Activated naive CD8-positive, alpha-beta T cell treated with anti-CD3 and anti-CD28 coated beads, Interleukin-2, amount 50 U/mL, for 24 hours (primary cell): ENCODE data around the gene BMPR2.
A peak's percentile ranks its signal among the peaks of the same experiment; 100 is the strongest.
"Not testable (repeated sequence)": the region's sequence is repeated elsewhere in the genome, so short reads cannot be mapped to it uniquely, and the experiment has no call there.

ENCODE experiments used
- ATAC-seq: fragments of 150-1000 bp; cut with Tn5 transposase; one replicate; pipeline ENCODE4 v1.10.0; 2021
- DNase-seq: peaks from one replicate; pipeline ENCODE4 v3.0.0; 2021
- H3K27ac Mint-ChIP-seq: one replicate; pipeline ENCODE4 v1.8.0; 2021; ENCODE audit warnings: mild to moderate bottlenecking, mixed read lengths
- H3K27me3 Mint-ChIP-seq: one replicate; pipeline ENCODE4 v1.8.0; 2021; ENCODE audit warnings: mixed read lengths
- H3K36me3 Mint-ChIP-seq: one replicate; pipeline ENCODE4 v1.8.0; 2021; ENCODE audit warnings: low read depth, mixed read lengths
- H3K4me1 Mint-ChIP-seq: one replicate; pipeline ENCODE4 v1.8.0; 2021; ENCODE audit warnings: mixed read lengths
- H3K4me3 Mint-ChIP-seq: one replicate; pipeline ENCODE4 v1.8.0; 2021; ENCODE audit warnings: mild to moderate bottlenecking, moderate library complexity, mixed read lengths
- H3K9me3 Mint-ChIP-seq: one replicate; pipeline ENCODE4 v1.8.0; 2021; ENCODE audit warnings: mixed read lengths

BMPR2 gene

GRCh38 chr2:202454536-202454935 is 78.4 kb downstream of the BMPR2 start:
- H3K4me1 Mint-ChIP-seq, result no peaks in the 10 kb centered on the region
- no peak overlapping the region for H3K27ac Mint-ChIP-seq
- no peaks in the 10 kb centered on the region for H3K27me3 Mint-ChIP-seq
- ATAC-seq (no peak), DNase-seq (no peak)
- no peak overlapping the region for H3K4me3 Mint-ChIP-seq
- peaks cover 2% of the 10 kb centered on the region for H3K36me3 Mint-ChIP-seq
- peaks cover 1% of the 10 kb centered on the region for H3K9me3 Mint-ChIP-seq

GRCh38 chr2:202455114-202455513 is 79.0 kb downstream of the BMPR2 start:
- Mint-ChIP-seq H3K9me3 (peaks cover 4% of the 10 kb centered on the region), H3K27me3 (no peaks in the 10 kb centered on the region), H3K27ac (no peak overlapping the region), H3K4me1 (no peaks in the 10 kb centered on the region), H3K36me3 (peaks cover 2% of the 10 kb centered on the region), H3K4me3 (no peak overlapping the region)
- ATAC-seq (no peak), DNase-seq (no peak)

GRCh38 chr2:202460119-202460518 is 84.0 kb downstream of the BMPR2 start:
- Mint-ChIP-seq H3K27ac (no peak overlapping the region), H3K9me3 (peaks cover 4% of the 10 kb centered on the region), H3K4me1 (no peaks in the 10 kb centered on the region), H3K27me3 (no peaks in the 10 kb centered on the region), H3K36me3 (no peaks in the 10 kb centered on the region), H3K4me3 (no peak overlapping the region)
- ATAC-seq, result no peak
- no peak for DNase-seq

- peak overlapping the region; percentile 51 for H3K27ac Mint-ChIP-seq
These were observed 103.0 kb downstream of the BMPR2 start for GRCh38 chr2:202479090-202479489.

GRCh38 chr2:202479610-202480009 is 103.5 kb downstream of the BMPR2 start:
- no peak for DNase-seq
- Mint-ChIP-seq H3K4me3 (no peak overlapping the region), H3K36me3 (no peaks in the 10 kb centered on the region), H3K27ac (peak overlapping the region; percentile 4), H3K9me3 (no peaks in the 10 kb centered on the region), H3K4me1 (peaks cover 12% of the 10 kb centered on the region), H3K27me3 (no peaks in the 10 kb centered on the region)
- ATAC-seq, result no peak

More at GRCh38 chr2:202479090-202479489, 103.0 kb downstream of the BMPR2 start:
- Mint-ChIP-seq H3K9me3 (no peaks in the 10 kb centered on the region), H3K36me3 (no peaks in the 10 kb centered on the region), H3K27me3 (no peaks in the 10 kb centered on the region), H3K4me1 (peaks cover 12% of the 10 kb centered on the region), H3K4me3 (no peak overlapping the region)
- no peak for ATAC-seq
- DNase-seq, result no peak

- H3K4me3 Mint-ChIP-seq, result no peak overlapping the region
These were observed 110.2 kb downstream of the BMPR2 start for GRCh38 chr2:202486351-202486750.

GRCh38 chr2:202488671-202489070 is 112.5 kb downstream of the BMPR2 start:
- Mint-ChIP-seq H3K9me3 (no peaks in the 10 kb centered on the region), H3K4me1 (no peaks in the 10 kb centered on the region), H3K36me3 (no peaks in the 10 kb centered on the region), H3K27ac (no peak overlapping the region), H3K4me3 (no peak overlapping the region), H3K27me3 (no peaks in the 10 kb centered on the region)
- DNase-seq, result no peak
- no peak for ATAC-seq

More at GRCh38 chr2:202486351-202486750, 110.2 kb downstream of the BMPR2 start:
- Mint-ChIP-seq H3K27me3 (no peaks in the 10 kb centered on the region), H3K36me3 (no peaks in the 10 kb centered on the region), H3K4me1 (no peaks in the 10 kb centered on the region), H3K9me3 (no peaks in the 10 kb centered on the region), H3K27ac (no peak overlapping the region)
- DNase-seq (no peak), ATAC-seq (no peak)

- Mint-ChIP-seq H3K27ac (no peak overlapping the region), H3K4me3 (no peak overlapping the region), H3K36me3 (no peaks in the 10 kb centered on the region), H3K9me3 (no peaks in the 10 kb centered on the region), H3K4me1 (no peaks in the 10 kb centered on the region), H3K27me3 (no peaks in the 10 kb centered on the region)
- DNase-seq (no peak), ATAC-seq (no peak)
These were observed 114.4 kb downstream of the BMPR2 start for GRCh38 chr2:202490479-202490878.

GRCh38 chr2:202491514-202491913 is 115.4 kb downstream of the BMPR2 start:
- Mint-ChIP-seq H3K36me3 (no peaks in the 10 kb centered on the region), H3K9me3 (no peaks in the 10 kb centered on the region), H3K4me3 (no peak overlapping the region), H3K4me1 (no peaks in the 10 kb centered on the region), H3K27me3 (no peaks in the 10 kb centered on the region), H3K27ac (no peak overlapping the region)
- ATAC-seq (no peak), DNase-seq (no peak)

GRCh38 chr2:202494300-202495229 is 118.4 kb downstream of the BMPR2 start:
- no peak for DNase-seq
- H3K27ac Mint-ChIP-seq, result no peak overlapping the region
- no peaks in the 10 kb centered on the region for H3K27me3 Mint-ChIP-seq
- no peak for ATAC-seq
- no peaks in the 10 kb centered on the region for H3K36me3 Mint-ChIP-seq
- no peaks in the 10 kb centered on the region for H3K4me1 Mint-ChIP-seq
- no peak overlapping the region for H3K4me3 Mint-ChIP-seq
- H3K9me3 Mint-ChIP-seq, result no peaks in the 10 kb centered on the region

GRCh38 chr2:202495230-202495604 is 119.1 kb downstream of the BMPR2 start:
- H3K4me3 Mint-ChIP-seq, result no peak overlapping the region
- DNase-seq (no peak), ATAC-seq (no peak)
- H3K27me3 Mint-ChIP-seq, result no peaks in the 10 kb centered on the region
- H3K27ac Mint-ChIP-seq, result no peak overlapping the region
- no peaks in the 10 kb centered on the region for H3K4me1 Mint-ChIP-seq
- H3K9me3 Mint-ChIP-seq, result no peaks in the 10 kb centered on the region
- H3K36me3 Mint-ChIP-seq, result no peaks in the 10 kb centered on the region

- not testable (repeated sequence) for H3K4me3 Mint-ChIP-seq
These were observed 120.8 kb downstream of the BMPR2 start for GRCh38 chr2:202496835-202497472.

GRCh38 chr2:202497473-202497866 is 121.3 kb downstream of the BMPR2 start:
- not testable (repeated sequence) for ATAC-seq, H3K36me3 Mint-ChIP-seq

More at GRCh38 chr2:202496835-202497472, 120.8 kb downstream of the BMPR2 start:
- ATAC-seq, H3K36me3 Mint-ChIP-seq, H3K27me3 Mint-ChIP-seq, H3K9me3 Mint-ChIP-seq, DNase-seq, H3K27ac Mint-ChIP-seq, H3K4me1 Mint-ChIP-seq: not testable (repeated sequence)

GRCh38 chr2:202499841-202500240 is 123.7 kb downstream of the BMPR2 start:
- not testable (repeated sequence) for DNase-seq, H3K27me3 Mint-ChIP-seq, H3K9me3 Mint-ChIP-seq, H3K36me3 Mint-ChIP-seq, H3K27ac Mint-ChIP-seq, H3K4me3 Mint-ChIP-seq, ATAC-seq, H3K4me1 Mint-ChIP-seq

More at GRCh38 chr2:202497473-202497866, 121.3 kb downstream of the BMPR2 start:
- DNase-seq, H3K4me3 Mint-ChIP-seq, H3K4me1 Mint-ChIP-seq, H3K9me3 Mint-ChIP-seq, H3K27me3 Mint-ChIP-seq, H3K27ac Mint-ChIP-seq: not testable (repeated sequence)

- H3K4me1 Mint-ChIP-seq, H3K9me3 Mint-ChIP-seq, H3K36me3 Mint-ChIP-seq, DNase-seq, H3K27ac Mint-ChIP-seq, ATAC-seq, H3K4me3 Mint-ChIP-seq, H3K27me3 Mint-ChIP-seq: not testable (repeated sequence)
These were observed 127.1 kb downstream of the BMPR2 start for GRCh38 chr2:202503276-202503675.
